ENCODE results near the gene KDM4F.

KDM4F gene

GRCh38 chr11:95092549-95093324 lies 43.5 kb downstream of the KDM4F start:
- no peak for FAIRE-seq

- FAIRE-seq = no peak
Observed at GRCh38 chr11:95093548-95093947, 44.3 kb downstream of the KDM4F start.

GRCh38 chr11:95095858-95096587 lies 46.8 kb downstream of the KDM4F start:
- FAIRE-seq = no peak

GRCh38 chr11:95097209-95097608 lies 48.0 kb downstream of the KDM4F start:
- no peak for FAIRE-seq

- no peak for FAIRE-seq
Observed at GRCh38 chr11:95098826-95099225, 49.6 kb downstream of the KDM4F start.

- no peak for FAIRE-seq
Observed at GRCh38 chr11:95100191-95100648, 51.0 kb downstream of the KDM4F start.
